H9 (cell line): ENCODE measurements around the gene ZNF678. TPM values are rescaled to one million over a fixed set of nuclear protein-coding genes. Genes with fewer than 3 reads are reported as not detected.

Experiments used
- DNase-seq: peaks from one replicate; pipeline ENCODE4 v3.0.0-alpha.2; 2017
- H2AFZ ChIP-seq: one replicate; pipeline ENCODE4 v1.6.1; 2013; ENCODE audit warnings: mild to moderate bottlenecking, low read length, control low read depth, moderate library complexity
- H2AK5ac ChIP-seq: 2 replicates; pipeline ENCODE4 v1.6.1; 2013; ENCODE audit warnings: low read length, control low read depth, mixed read lengths; ENCODE audit not compliant: insufficient read length
- H2BK120ac ChIP-seq: one replicate; pipeline ENCODE4 v1.6.1; 2013; ENCODE audit warnings: low read depth, mild to moderate bottlenecking, low read length, control low read depth, inconsistent platforms; ENCODE audit not compliant: poor library complexity, severe bottlenecking
- H2BK12ac ChIP-seq: 2 replicates; pipeline ENCODE4 v1.6.1; 2013; ENCODE audit warnings: low read length, control low read depth, mixed read lengths, low read depth; ENCODE audit not compliant: insufficient read length
- H2BK15ac ChIP-seq: 2 replicates; pipeline ENCODE4 v1.6.1; 2013; ENCODE audit warnings: low read depth, low read length, control low read depth
- H2BK20ac ChIP-seq: one replicate; pipeline ENCODE4 v1.6.1; 2013; ENCODE audit warnings: low read depth, mild to moderate bottlenecking, low read length, control low read depth, inconsistent platforms; ENCODE audit not compliant: poor library complexity, severe bottlenecking
- H2BK5ac ChIP-seq: 2 replicates; pipeline ENCODE4 v1.6.1; 2013; ENCODE audit warnings: low read length, control low read depth, mixed read lengths; ENCODE audit not compliant: insufficient read length
- H3K14ac ChIP-seq: 2 replicates; pipeline ENCODE4 v1.6.1; 2013; ENCODE audit warnings: low read length, control low read depth; ENCODE audit not compliant: insufficient read depth
- H3K18ac ChIP-seq: 2 replicates; pipeline ENCODE4 v1.6.1; 2013; ENCODE audit warnings: low read depth, mild to moderate bottlenecking, mixed read lengths, low read length, control low read depth; ENCODE audit not compliant: insufficient read length
- H3K23ac ChIP-seq: 2 replicates; pipeline ENCODE4 v1.6.1; 2013; ENCODE audit warnings: low read length, control low read depth, mixed read lengths, low read depth; ENCODE audit not compliant: insufficient read length
- H3K23me2 ChIP-seq: 2 replicates; pipeline ENCODE4 v1.6.1; 2013; ENCODE audit warnings: low read depth, mild to moderate bottlenecking, mixed read lengths, low read length, control low read depth; ENCODE audit not compliant: insufficient read length, poor library complexity, severe bottlenecking
- H3K27ac ChIP-seq: 2 replicates; pipeline ENCODE4 v1.5.1; 2013; ENCODE audit warnings: low read length, control low read depth, mixed read lengths, low read depth; ENCODE audit not compliant: insufficient read length
- H3K27me3 ChIP-seq: 2 replicates; pipeline ENCODE4 v1.6.1; 2013; ENCODE audit warnings: low read length, control low read depth, inconsistent platforms; ENCODE audit not compliant: insufficient read depth
- H3K4ac ChIP-seq: 2 replicates; pipeline ENCODE4 v1.6.1; 2013; ENCODE audit warnings: low read depth, mild to moderate bottlenecking, control low read depth, inconsistent platforms, low read length, moderate library complexity
- H3K4me1 ChIP-seq: 2 replicates; pipeline ENCODE4 v1.6.1; 2013; ENCODE audit warnings: low read length, control low read depth, inconsistent platforms; ENCODE audit not compliant: insufficient read depth
- H3K4me2 ChIP-seq: 2 replicates; pipeline ENCODE4 v1.6.1; 2013; ENCODE audit warnings: low read length, control low read depth, mixed read lengths; ENCODE audit not compliant: insufficient read length, insufficient read depth
- H3K56ac ChIP-seq: 2 replicates; pipeline ENCODE4 v1.6.1; 2013; ENCODE audit warnings: low read depth, mild to moderate bottlenecking, mixed read lengths, low read length, control low read depth; ENCODE audit not compliant: insufficient read length
- H3K79me1 ChIP-seq: 2 replicates; pipeline ENCODE4 v1.6.1; 2013; ENCODE audit warnings: low read depth, mild to moderate bottlenecking, moderate library complexity, low read length, control low read depth, inconsistent platforms; ENCODE audit not compliant: insufficient read depth, poor library complexity, severe bottlenecking
- H3K79me2 ChIP-seq: 2 replicates; pipeline ENCODE4 v1.6.1; 2013; ENCODE audit warnings: low read length, control low read depth, inconsistent platforms; ENCODE audit not compliant: insufficient read depth
- H3K9ac ChIP-seq: 2 replicates; pipeline ENCODE4 v1.6.1; 2013; ENCODE audit warnings: low read length, control low read depth, mixed read lengths; ENCODE audit not compliant: insufficient read length; ENCODE audit errors: extremely low read depth
- H3K9me3 ChIP-seq: one replicate; pipeline ENCODE4 v1.6.1; 2013; ENCODE audit warnings: low read depth, low read length, inconsistent platforms; ENCODE audit not compliant: control insufficient read depth
- H3T11ph ChIP-seq: one replicate; pipeline ENCODE4 v1.6.1; 2013; ENCODE audit warnings: mild to moderate bottlenecking, low read length, control low read depth, inconsistent platforms
- H4K20me1 ChIP-seq: one replicate; pipeline ENCODE4 v1.6.1; 2013; ENCODE audit not compliant: control insufficient read depth, insufficient read length, insufficient read depth
- H4K5ac ChIP-seq: 2 replicates; pipeline ENCODE4 v1.6.1; 2013; ENCODE audit warnings: low read depth, mild to moderate bottlenecking, mixed read lengths, low read length, control low read depth; ENCODE audit not compliant: insufficient read length
- H4K8ac ChIP-seq: replicated peaks from 2 replicates; pipeline ENCODE4 v1.6.1; 2013; ENCODE audit warnings: low read length, control low read depth, mixed read lengths, low read depth; ENCODE audit not compliant: insufficient read length
- H4K91ac ChIP-seq: 2 replicates; pipeline ENCODE4 v1.6.1; 2013; ENCODE audit warnings: low read depth, mild to moderate bottlenecking, moderate library complexity, mixed read lengths, low read length, control low read depth; ENCODE audit not compliant: insufficient read length
- H3K27ac Mint-ChIP-seq, 3 experiments: 2 replicates in 2 of 3; 3 replicates in 1 of 3; pipeline ENCODE4 v1.8.0; 2020 to 2021; ENCODE audit warnings: mixed read lengths in 3 of 3, mild to moderate bottlenecking in 1 of 3, moderate library complexity in 1 of 3
- H3K27me3 Mint-ChIP-seq: 2 replicates; pipeline ENCODE4 v1.8.0; 2021; ENCODE audit warnings: low read depth, mild to moderate bottlenecking, moderate library complexity, mixed read lengths
- H3K36me3 Mint-ChIP-seq, 3 experiments: 2 replicates in 2 of 3; 3 replicates in 1 of 3; pipeline ENCODE4 v1.8.0; 2020 to 2021; ENCODE audit warnings: low read depth in 3 of 3, mixed read lengths in 3 of 3; ENCODE audit not compliant: insufficient read depth in 1 of 3
- H3K4me1 Mint-ChIP-seq, 2 experiments: 2 replicates each; pipeline ENCODE4 v1.8.0; 2020; ENCODE audit warnings: mixed read lengths in 2 of 2
- H3K4me3 Mint-ChIP-seq, 2 experiments: 2 replicates in 1 of 2; 3 replicates in 1 of 2; pipeline ENCODE4 v1.8.0; 2020 to 2021; ENCODE audit warnings: mild to moderate bottlenecking in 2 of 2, mixed read lengths in 2 of 2, moderate library complexity in 1 of 2
- H3K9me3 Mint-ChIP-seq, 2 experiments: 2 replicates in 1 of 2; 3 replicates in 1 of 2; pipeline ENCODE4 v1.8.0; 2020; ENCODE audit warnings: mild to moderate bottlenecking in 2 of 2, mixed read lengths in 2 of 2, moderate library complexity in 1 of 2
- CTCF ChIP-seq: fragments of 200-600 bp; sonication (generic); conservative IDR thresholded peaks from 3 replicates; pipeline ENCODE4 v1.8.0; 2021; ENCODE audit warnings: antibody characterized with exemption, mild to moderate bottlenecking
- total RNA-seq: library from RNA; stranded (reverse); gene quantifications from 2 replicates; pipeline ENCODE4 v1.2.1, GENCODE V29; 2021

Gene ZNF678
- total RNA-seq, 1 experiment from 2014 or later, result 25.3 TPM

- no peak overlapping the region for H3K9ac ChIP-seq
- H3K9me3 ChIP-seq, result no peaks in the 10 kb centered on the region
- no peak overlapping the region for H2BK15ac ChIP-seq
- H4K5ac ChIP-seq, result no peak overlapping the region
- H3K4ac ChIP-seq, result no peak overlapping the region
- Mint-ChIP-seq H3K4me3 (no peak overlapping the region), H3K27me3 (no peaks in the 10 kb centered on the region), H3K9me3 (peaks cover 23 to 69% of the 10 kb centered on the region in 2 experiments), H3K27ac (peak overlapping the region in 1 of 3 experiments; percentile 59; a peak in 2 of 7 replicates), H3K36me3 (peaks cover 36 to 58% (median 51%) of the 10 kb centered on the region in 3 experiments), H3K4me1 (peaks cover 14% of the 10 kb centered on the region in 2 experiments)
- peak overlapping the region; percentile 48 for H3K4me2 ChIP-seq
- no peaks in the 10 kb centered on the region for H4K20me1 ChIP-seq
- H3T11ph ChIP-seq, result no peak overlapping the region
- H2BK5ac ChIP-seq, result no peak overlapping the region
- no peak overlapping the region for H2BK20ac ChIP-seq
- no peak overlapping the region for H2AFZ ChIP-seq
- no peak overlapping the region for H4K91ac ChIP-seq
- H2BK120ac ChIP-seq, result no peak overlapping the region
- H3K4me1 ChIP-seq, result peaks cover 6% of the 10 kb centered on the region
- no peak overlapping the region for H3K14ac ChIP-seq
- peaks cover 6% of the 10 kb centered on the region for H3K79me1 ChIP-seq
- H3K23me2 ChIP-seq, result no peaks in the 10 kb centered on the region
- no peaks in the 10 kb centered on the region for H3K27me3 ChIP-seq
- H4K8ac ChIP-seq, result no peak overlapping the region
- no peak overlapping the region for H3K27ac ChIP-seq
- H3K18ac ChIP-seq, result no peak overlapping the region
- no peak for DNase-seq
- peaks cover 4% of the 10 kb centered on the region; the same call in 1 of the 2 replicates for H3K79me2 ChIP-seq
- TF ChIP-seq CTCF, result no peak
- H3K23ac ChIP-seq, result no peak overlapping the region
- H3K56ac ChIP-seq, result no peak overlapping the region
- no peak overlapping the region for H2BK12ac ChIP-seq
- no peak overlapping the region for H2AK5ac ChIP-seq
Measured at GRCh38 chr1:227586733-227587132, 23.4 kb downstream of the ZNF678 start.
